Parathyroid adenoma (tissue), 2 donors: Measurements from ENCODE around the gene DIRAS1.

Source experiments
- H2AFZ ChIP-seq: fragments of 300-600 bp; sonication (generic); one replicate; pipeline ENCODE4 v1.7.0; 2017; ENCODE audit warnings: antibody characterized with exemption, mild to moderate bottlenecking
- H3K27ac ChIP-seq: fragments of 300-600 bp; sonication (generic); one replicate; pipeline ENCODE4 v1.7.0; 2017
- H3K27me3 ChIP-seq: fragments of 300-600 bp; sonication (generic); one replicate; pipeline ENCODE4 v1.7.0; 2017; ENCODE audit warnings: low read length; ENCODE audit not compliant: control insufficient read depth, insufficient read depth
- H3K36me3 ChIP-seq: fragments of 300-600 bp; sonication (generic); one replicate; pipeline ENCODE4 v1.7.0; 2017; ENCODE audit warnings: low read length; ENCODE audit not compliant: control insufficient read depth, insufficient read depth
- H3K4me1 ChIP-seq: fragments of 300-600 bp; sonication (generic); one replicate; pipeline ENCODE4 v1.7.0; 2017; ENCODE audit warnings: control low read depth
- H3K4me2 ChIP-seq: fragments of 300-600 bp; sonication (generic); one replicate; pipeline ENCODE4 v1.7.0; 2017; ENCODE audit warnings: low read length
- H3K4me3 ChIP-seq: fragments of 300-600 bp; sonication (generic); one replicate; pipeline ENCODE4 v1.7.0; 2017; ENCODE audit warnings: low read depth, low read length
- H3K79me2 ChIP-seq: fragments of 300-600 bp; sonication (generic); one replicate; pipeline ENCODE4 v1.7.0; 2017; ENCODE audit warnings: control low read depth
- H3K9ac ChIP-seq: fragments of 300-600 bp; sonication (generic); one replicate; pipeline ENCODE4 v1.7.0; 2017; ENCODE audit warnings: mild to moderate bottlenecking
- H3K9me3 ChIP-seq: fragments of 300-600 bp; sonication (generic); one replicate; pipeline ENCODE4 v1.7.0; 2017; ENCODE audit warnings: low read length; ENCODE audit not compliant: control insufficient read depth
- CTCF ChIP-seq: fragments of 300-600 bp; sonication (generic); IDR thresholded peaks from one replicate; pipeline ENCODE4 v1.7.0; 2017; ENCODE audit warnings: antibody characterized with exemption, mild to moderate bottlenecking
- donor health status: primary hyperparathyroidism.

The DIRAS1 gene

DNA sequence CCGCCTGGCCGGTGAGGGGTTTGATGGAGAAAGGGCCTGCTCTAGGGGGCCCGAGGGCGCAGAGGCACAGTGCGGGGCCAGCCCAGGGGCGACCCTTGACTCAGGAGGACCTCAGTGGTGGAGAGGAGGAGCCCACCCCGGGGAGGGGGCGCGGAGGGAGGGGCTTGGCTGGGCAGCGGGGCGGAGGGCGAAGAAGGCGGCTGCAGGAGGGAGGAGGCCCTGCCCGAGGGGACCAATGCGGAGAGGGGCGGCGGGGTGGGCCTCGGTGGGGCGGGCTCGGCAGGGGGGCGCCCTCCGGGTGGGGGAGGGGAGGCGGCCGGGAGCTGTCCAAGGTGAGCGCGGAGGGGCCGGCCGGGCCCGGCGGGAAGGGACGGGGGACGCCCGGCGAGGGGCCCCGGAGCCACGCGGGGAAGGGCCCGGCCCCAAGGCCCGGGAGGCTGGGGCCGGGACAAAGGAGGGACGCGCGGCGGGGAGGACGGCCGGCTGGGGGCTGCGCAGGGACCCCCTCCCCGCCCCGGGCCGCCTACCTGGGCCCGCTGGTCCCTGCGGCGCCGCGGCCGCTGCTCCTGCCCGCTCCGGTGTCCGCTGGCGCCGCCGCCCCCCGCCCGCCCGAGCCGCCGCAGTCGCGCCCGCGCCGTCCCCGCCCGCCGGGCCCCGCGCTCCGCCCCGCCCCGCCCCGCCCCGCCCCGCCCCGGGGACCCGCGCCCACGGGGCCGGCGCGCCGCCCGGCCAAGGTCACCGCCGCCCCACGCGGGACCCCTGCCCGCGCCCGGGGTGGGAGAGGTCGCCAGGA lies at the start of gene DIRAS1:
DIRAS1 (minus strand) TSS at position 596 of the 793 bp plus-strand sequence. CDS start 3,566 bp downstream, outside the sequence.
- TF ChIP-seq CTCF = no peak
- Histone ChIP-seq H3K79me2 (no peaks in the 10 kb centered on the region), H3K9me3 (no peaks in the 10 kb centered on the region), H3K9ac (peak within 1 kb of the TSS; percentile 53), H3K4me3 (peak within 1 kb of the TSS; percentile 70), H3K27ac (peak within 1 kb of the TSS; percentile 6), H2AFZ (peak within 1 kb of the TSS; percentile 84), H3K27me3 (no peaks in the 10 kb centered on the region), H3K36me3 (no peaks in the 10 kb centered on the region), H3K4me2 (peak within 1 kb of the TSS; percentile 91), H3K4me1 (peaks cover 16% of the 10 kb centered on the region)

GRCh38 chr19:2770055-2771013 lies 49.2 kb upstream of the DIRAS1 start:
- H3K27ac ChIP-seq = no peak overlapping the region
- H3K9ac ChIP-seq = no peak overlapping the region
- no peak for TF ChIP-seq CTCF
- peaks cover 2% of the 10 kb centered on the region for H3K36me3 ChIP-seq
- peaks cover 62% of the 10 kb centered on the region for H3K79me2 ChIP-seq
- H3K4me1 ChIP-seq = no peaks in the 10 kb centered on the region
- no peak overlapping the region for H3K4me3 ChIP-seq
- no peak overlapping the region for H2AFZ ChIP-seq
- H3K9me3 ChIP-seq = no peaks in the 10 kb centered on the region
- no peaks in the 10 kb centered on the region for H3K27me3 ChIP-seq
- no peak overlapping the region for H3K4me2 ChIP-seq

DNA sequence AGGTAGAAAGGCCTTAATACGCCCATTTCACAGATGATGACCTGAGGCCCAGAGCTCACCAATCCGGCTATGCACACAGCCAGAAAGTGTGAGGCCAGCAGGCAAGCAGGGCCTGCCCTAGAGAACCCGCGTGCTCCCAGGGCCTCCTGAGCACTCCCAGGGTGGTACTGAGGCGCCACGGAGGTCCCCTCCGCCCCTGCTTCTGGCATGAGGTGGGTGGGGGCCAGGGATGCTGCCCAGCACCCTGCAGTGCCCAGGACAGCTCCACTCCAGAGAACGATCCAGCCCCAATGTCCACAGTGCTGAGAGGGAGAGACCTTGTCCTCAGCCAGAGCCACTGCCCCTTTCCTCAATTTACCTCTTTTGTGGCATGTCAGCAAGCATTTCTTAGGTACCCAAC lies 48.0 kb upstream of the DIRAS1 start:
- TF ChIP-seq CTCF = no peak
- Histone ChIP-seq H3K4me2 (no peak overlapping the region), H3K4me3 (no peak overlapping the region), H3K79me2 (peaks cover 58% of the 10 kb centered on the region), H3K36me3 (peaks cover 2% of the 10 kb centered on the region), H3K27me3 (no peaks in the 10 kb centered on the region), H2AFZ (no peak overlapping the region), H3K27ac (no peak overlapping the region), H3K9me3 (no peaks in the 10 kb centered on the region), H3K4me1 (no peaks in the 10 kb centered on the region), H3K9ac (no peak overlapping the region)

- Histone ChIP-seq H2AFZ (no peak overlapping the region), H3K4me2 (no peak overlapping the region), H3K4me3 (no peak overlapping the region), H3K27me3 (no peaks in the 10 kb centered on the region), H3K27ac (no peak overlapping the region), H3K4me1 (no peaks in the 10 kb centered on the region), H3K79me2 (peaks cover 54% of the 10 kb centered on the region), H3K9ac (no peak overlapping the region), H3K9me3 (no peaks in the 10 kb centered on the region), H3K36me3 (peaks cover 2% of the 10 kb centered on the region)
- TF ChIP-seq CTCF = no peak
Observed at GRCh38 chr19:2768365-2769132, 47.4 kb upstream of the DIRAS1 start.
